OCI-LY7 (cell line): ENCODE measurements around the gene TMEM59L. TPM values are rescaled to one million over a fixed set of nuclear protein-coding genes. Genes with fewer than 3 reads are reported as not detected.

Experiments used
- BruUV-seq: library from RNA; stranded (reverse); fragments of 400-500 nt; replicated peaks from 2 replicates; lab custom pipeline; 2021; lab: Mats Ljungman, UMichigan
- CTCF ChIA-PET: fragments of 300-600 bp; sonication (Branson Sonifier 250); formaldehyde crosslinking; loops from one replicate; lab custom pipeline; 2022; ENCODE audit warnings: antibody characterized with exemption; ENCODE audit not compliant: unreplicated experiment; lab: Charles Lee
- POLR2A ChIA-PET: fragments of 300-600 bp; sonication (Branson Sonifier 250); formaldehyde crosslinking; loops from one replicate; lab custom pipeline; 2022; ENCODE audit warnings: antibody characterized with exemption; lab: Charles Lee
- DNase-seq: peaks from one replicate; pipeline ENCODE4 v3.0.0-alpha.2; 2015; ENCODE audit warnings: low spot score
- H2AFZ ChIP-seq: fragments of 200-600 bp; sonication (generic), shearing (Covaris generic); 2 replicates; pipeline ENCODE4 v1.6.1; 2014; ENCODE audit warnings: mild to moderate bottlenecking, antibody characterized with exemption, low read length, moderate library complexity
- H3K27ac ChIP-seq: fragments of 200-600 bp; sonication (generic); 2 replicates; pipeline ENCODE4 v1.5.1; 2014; ENCODE audit warnings: mixed run types, low read depth, mild to moderate bottlenecking, moderate library complexity, low read length, inconsistent platforms; ENCODE audit not compliant: poor library complexity, severe bottlenecking
- H3K36me3 ChIP-seq: fragments of 200-600 bp; sonication (generic); 2 replicates; pipeline ENCODE4 v1.6.1; 2014; ENCODE audit warnings: mild to moderate bottlenecking, antibody characterized with exemption, low read length, moderate library complexity, mixed read lengths; ENCODE audit not compliant: insufficient read depth
- H3K4me1 ChIP-seq: fragments of 200-600 bp; sonication (generic); 2 replicates; pipeline ENCODE4 v1.5.1; 2014; ENCODE audit warnings: mild to moderate bottlenecking, low read length; ENCODE audit not compliant: insufficient read depth, poor library complexity, severe bottlenecking
- H3K4me2 ChIP-seq: fragments of 200-600 bp; sonication (generic); 2 replicates; pipeline ENCODE4 v1.6.1; 2014; ENCODE audit warnings: mild to moderate bottlenecking, low read length
- H3K4me3 ChIP-seq: fragments of 200-600 bp; sonication (generic); 2 replicates; pipeline ENCODE4 v1.5.1; 2014; ENCODE audit warnings: mild to moderate bottlenecking, low read depth, low read length; ENCODE audit not compliant: poor library complexity, severe bottlenecking
- H3K79me2 ChIP-seq: fragments of 200-600 bp; sonication (generic); 2 replicates; pipeline ENCODE4 v1.6.1; 2016; ENCODE audit warnings: low read depth, mild to moderate bottlenecking, low read length, moderate library complexity, mixed read lengths; ENCODE audit not compliant: insufficient read depth
- H3K9me2 ChIP-seq: fragments of 200-600 bp; sonication (generic); 2 replicates; pipeline ENCODE4 v1.6.1; 2016; ENCODE audit warnings: mild to moderate bottlenecking, low read length, mixed read lengths; ENCODE audit not compliant: insufficient read depth
- H3K9me3 ChIP-seq: fragments of 200-600 bp; sonication (generic); 2 replicates; pipeline ENCODE4 v1.6.1; 2014; ENCODE audit warnings: mild to moderate bottlenecking, mixed run types, low read length, mixed read lengths
- H4K20me1 ChIP-seq: fragments of 200-600 bp; sonication (generic); 2 replicates; pipeline ENCODE4 v1.6.1; 2014; ENCODE audit warnings: mild to moderate bottlenecking, antibody characterized with exemption, low read length, moderate library complexity, mixed read lengths; ENCODE audit not compliant: insufficient read depth
- CTCF ChIP-seq: fragments of 200-600 bp; sonication (generic); conservative IDR thresholded peaks from 2 replicates; pipeline ENCODE4 v1.5.1; 2014; ENCODE audit warnings: mild to moderate bottlenecking, antibody characterized with exemption, low read length, moderate library complexity, mixed read lengths
- EZH2phosphoT487 ChIP-seq: fragments of 200-600 bp; sonication (generic); IDR thresholded peaks from 2 replicates; pipeline ENCODE4 v1.6.1; 2018; ENCODE audit warnings: low read depth, borderline replicate concordance, mild to moderate bottlenecking, mixed run types, antibody characterized with exemption, low read length, moderate library complexity, mixed read lengths
- intact Hi-C: fragments of 100-400 bp; cut with micrococcal nuclease; formaldehyde crosslinking; loops from one replicate; pipeline ENCODE4 v1.10.0; 2022; ENCODE audit not compliant: unreplicated experiment
- total RNA-seq, 2 experiments: library from RNA; depleted of rRNA in 1 of 2; stranded (reverse); fragments of >200 nt in 1 of 2; shearing (Covaris generic) in 1 of 2; gene quantifications; 2 replicates each; pipeline ENCODE4 v1.2.3, GENCODE V29; 2014 to 2022

TMEM59L gene
- total RNA-seq, 2 experiments from 2014 or later, result 0.84 to 1.0 TPM

GRCh38 chr19:18568367-18568766, 44.3 kb upstream of the TMEM59L start:
- peaks cover 15% of the 10 kb centered on the region for H3K4me1 ChIP-seq
- H3K36me3 ChIP-seq, result peaks cover 80% of the 10 kb centered on the region
- DNase-seq, result no peak
- H2AFZ ChIP-seq, result no peak overlapping the region
- peaks cover 9% of the 10 kb centered on the region; the same call in 1 of the 2 replicates for H4K20me1 ChIP-seq
- ChIA-PET CTCF (no interaction called here), POLR2A (no interaction called here)
- no peak overlapping the region for H3K4me3 ChIP-seq
- H3K27ac ChIP-seq, result no peak overlapping the region
- BruUV-seq, result no TSS peak
- H3K4me2 ChIP-seq, result no peak overlapping the region
- H3K79me2 ChIP-seq, result peaks cover 16% of the 10 kb centered on the region
- intact Hi-C loops, result no loop called here
- no peak for TF ChIP-seq EZH2phosphoT487
- no peak for TF ChIP-seq CTCF
- no peaks in the 10 kb centered on the region for H3K9me3 ChIP-seq
- H3K9me2 ChIP-seq, result no peaks in the 10 kb centered on the region

- peak; percentile 99 for DNase-seq
- POLR2A ChIA-PET, result interaction anchor here (0.7 to 3.0 kb wide), 9 partner anchors 9 to 433 kb away, joined by 3 to 27 read pairs (median 5); partner anchors contain the start of genes CRTC1, KXD1 and REX1BD
- CTCF ChIA-PET, result interaction anchor here (0.8 kb wide), 1 partner anchor 9 kb away, joined by 3 read pairs; no protein-coding TSS in a partner anchor
- H3K79me2 ChIP-seq, result peaks cover 23% of the 10 kb centered on the region
- intact Hi-C loops, result loop anchor here (1.0 kb wide), 2 partner anchors 14 to 49 kb away; partner anchors contain the start of genes ELL and KXD1
- no peaks in the 10 kb centered on the region for H3K9me3 ChIP-seq
- H3K4me3 ChIP-seq, result peak within 1 kb of the TSS; percentile 82
- TF ChIP-seq EZH2phosphoT487 (no peak), CTCF (no peak)
- TSS peak; percentile 63 for BruUV-seq
- H3K27ac ChIP-seq, result peak within 1 kb of the TSS; percentile 75
- peaks cover 9% of the 10 kb centered on the region; the same call in 1 of the 2 replicates for H4K20me1 ChIP-seq
- peaks cover 19% of the 10 kb centered on the region for H3K4me1 ChIP-seq
- H3K9me2 ChIP-seq, result no peaks in the 10 kb centered on the region
- peak within 1 kb of the TSS; percentile 81 for H3K4me2 ChIP-seq
- H2AFZ ChIP-seq, result peak within 1 kb of the TSS; percentile 84
- peaks cover 79% of the 10 kb centered on the region for H3K36me3 ChIP-seq
These were observed 40.9 kb upstream of the TMEM59L start, which contains the start of gene UBA52 for GRCh38 chr19:18571564-18572344. UBA52 (plus strand) TSS chr19:18571857; CDS start chr19:18573301, 1,444 bp downstream.
